ENCODE measurements around the gene TSPAN18. TPM values are rescaled to one million over a fixed set of nuclear protein-coding genes. Genes with fewer than 3 reads are reported as not detected.

Gene TSPAN18
- total and polyA plus RNA-seq, 2 of the 8 experiments (the other 6 are each of a cell fraction or from before 2014, with no cell fraction given): 5.2 to 10.2 TPM

GRCh38 chr11:44941259-44942021, 214.7 kb downstream of the TSPAN18 start:
- Histone ChIP-seq H3K23me2 (ENCODE audit: low read depth, low read length) (peaks cover 6% of the 10 kb centered on the region; the same call in 1 of the 2 replicates), H2BK15ac (ENCODE audit: low read length) (peak overlapping the region; percentile 73), H3K4me1 (replicated peaks in 1 of 4; ENCODE audit: control insufficient read depth in 3 of 4, insufficient read depth in 4 of 4, low read length in 3 of 4) (peaks cover 4 to 54% (median 37%) of the 10 kb centered on the region in 4 experiments), H3K4ac (replicated peaks; ENCODE audit: insufficient read length, low read depth, low read length) (peak overlapping the region; percentile 75), H4K5ac (ENCODE audit: insufficient read length, low read depth, low read length) (no peak overlapping the region), H3K4me3 (ENCODE audit: extremely low read depth in 1 of 4, insufficient read depth in 2 of 4, low read depth in 3 of 4, low read length in 4 of 4) (no peak overlapping the region), H2BK20ac (ENCODE audit: low read length) (peak overlapping the region; percentile 95), H3K4me2 (ENCODE audit: insufficient read depth in 1 of 2, low read depth in 2 of 2, low read length in 2 of 2) (no peak overlapping the region), H2AFZ (ENCODE audit: low read length) (no peak overlapping the region), H3K9ac (replicated peaks in 1 of 4; ENCODE audit: extremely low read depth in 1 of 4, low read depth in 3 of 4, low read length in 3 of 4) (no peak overlapping the region), H4K20me1 (replicated peaks in 1 of 2; ENCODE audit: control insufficient read depth in 1 of 2, insufficient read depth in 2 of 2, low read length in 2 of 2) (peaks cover 2 to 10% of the 10 kb centered on the region in 2 experiments), H3K56ac (replicated peaks; ENCODE audit: insufficient read length, low read depth, low read length) (peak overlapping the region; percentile 99), H2BK120ac (replicated peaks; ENCODE audit: low read depth, low read length) (peak overlapping the region; percentile 33), H3K79me2 (ENCODE audit: control insufficient read depth in 1 of 2, insufficient read depth in 2 of 2, low read length in 2 of 2) (peaks cover 0 to 19% of the 10 kb centered on the region in 2 experiments; a peak in 3 of 4 replicates), H3K79me1 (ENCODE audit: low read depth, low read length) (peaks cover 13% of the 10 kb centered on the region), H3K27me3 (replicated peaks in 1 of 4; ENCODE audit: control insufficient read depth in 3 of 4, extremely low read depth in 1 of 4, insufficient read depth in 3 of 4, low read length in 3 of 4) (no peaks in the 10 kb centered on the region), H2BK5ac (ENCODE audit: low read depth, low read length) (peak overlapping the region; percentile 57), H3K9me3 (ENCODE audit: insufficient read depth in 2 of 2, low read depth in 1 of 2, low read length in 1 of 2) (no peaks in the 10 kb centered on the region), H4K8ac (ENCODE audit: extremely low read depth, insufficient read depth, low read length) (peak overlapping the region; percentile 17), H3K27ac (ENCODE audit: low read depth, low read length) (no peak overlapping the region), H2AK5ac (ENCODE audit: low read depth, low read length) (peak overlapping the region; percentile 98), H3K18ac (ENCODE audit: extremely low read depth, low read length) (no peak overlapping the region), H4K91ac (replicated peaks; ENCODE audit: insufficient read length, low read length) (peak overlapping the region; percentile 87), H3K36me3 (ENCODE audit: control insufficient read depth in 2 of 4, insufficient read depth in 4 of 4, low read length in 3 of 4) (peaks cover 0 to 18% (median 2%) of the 10 kb centered on the region in 4 experiments; a peak in 4 of 8 replicates), H2BK12ac (ENCODE audit: low read depth, low read length) (peak overlapping the region; percentile 89), H3K23ac (ENCODE audit: insufficient read length) (peak overlapping the region; percentile 73), H3K14ac (ENCODE audit: insufficient read length) (no peak overlapping the region)
- FAIRE-seq (no peak), DNase-seq (ENCODE audit: low read depth in 1 of 2, low spot score in 2 of 2) (no peak)
- WGBS, 2 experiments (ENCODE audit: extremely low coverage in 1 of 2, insufficient coverage in 1 of 2, insufficient read length in 1 of 2, insufficient replicate concordance in 2 of 2, low coverage in 1 of 2, low lambda C conversion rate in 2 of 2, missing lambda C conversion rate in 1 of 2): 91% methylated on average over 12 of the region's 12 CpGs; no CpG with 5 or more reads in 1 of the 2 experiments
- ChIA-PET POLR2A (ENCODE audit: partially characterized antibody) (interaction anchor here (1.2 to 1.7 kb wide), 2 partner anchors 14 to 159 kb away, joined by 3 to 15 read pairs; no protein-coding TSS in a partner anchor), CTCF (ENCODE audit: partially characterized antibody) (interaction anchor here (0.7 to 24.5 kb wide), 16 partner anchors 7 to 325 kb away, joined by 3 to 1347 read pairs (median 4); partner anchors contain the start of gene TP53I11)
